Body of pancreas (tissue), 4 donors: ENCODE data around the gene SHISAL1.

Experiments used
- CTCF ChIP-seq, 7 experiments: fragments of 450-650 bp in 4 of 7; fragments of 200-600 bp in 3 of 7; sonication (generic) in 3 of 7; IDR thresholded peaks; one replicate each; pipeline ENCODE4 v1.5.1; 2016 to 2019; ENCODE audit warnings: antibody characterized with exemption in 7 of 7
- POLR2A ChIP-seq, 3 donors: fragments of 450-650 bp; IDR thresholded peaks; one replicate each; pipeline ENCODE4 v1.6.1; 2016; ENCODE audit warnings: antibody characterized with exemption in 3 of 3, mild to moderate bottlenecking in 2 of 3

DNA sequence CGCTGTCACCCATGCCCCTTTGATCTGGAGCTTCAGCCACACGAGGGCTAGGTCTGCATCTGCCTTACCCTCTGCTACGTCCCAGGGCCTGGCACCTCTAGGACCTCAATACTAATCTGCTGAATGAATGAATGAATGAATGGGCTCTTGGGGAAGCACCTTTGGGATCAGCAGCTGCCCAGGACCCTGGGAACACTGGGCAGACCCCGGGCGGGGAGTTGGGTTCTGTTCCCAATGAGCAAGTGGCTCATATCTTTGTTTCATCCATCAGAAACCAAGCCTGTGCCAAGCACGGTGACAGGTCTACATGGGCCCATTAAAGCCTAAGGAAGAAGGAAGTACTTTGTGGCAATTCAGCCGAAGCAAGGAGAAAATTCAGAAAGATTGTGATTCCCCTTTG lies 41.5 kb upstream of the SHISAL1 start:
- TF ChIP-seq CTCF (IDR thresholded peaks at IDR 0.05) (no peak), POLR2A (IDR thresholded peaks at IDR 0.05) (no peak)
